RWPE1 (cell line): Measurements from ENCODE around the gene SORBS1.

Experiments
- CTCF ChIA-PET: fragments of 350-600 bp; sonication (Branson Sonifier 250); formaldehyde crosslinking; extraction: SDS; loops from one replicate; lab custom pipeline; 2021; lab: Yijun Ruan, JAX
- POLR2A ChIA-PET: fragments of 400-600 bp; formaldehyde crosslinking; extraction: SDS; loops from one replicate; lab custom pipeline; 2020; ENCODE audit warnings: antibody characterized with exemption; ENCODE audit not compliant: low non-redundant PET; lab: Yijun Ruan, JAX
- DNase-seq: peaks from one replicate; pipeline ENCODE4 v3.0.0; 2012; ENCODE audit warnings: low spot score
- H3K27ac ChIP-seq: fragments of 450-650 bp; 2 replicates; pipeline ENCODE4 v1.5.1; 2017
- TF ChIP-seq, protein P1 (sequence below): fragments of 450-650 bp; conservative IDR thresholded peaks from 2 replicates; pipeline ENCODE4 v1.5.1; 2017; ENCODE audit warnings: low read depth, mild to moderate bottlenecking

The SORBS1 gene

DNA sequence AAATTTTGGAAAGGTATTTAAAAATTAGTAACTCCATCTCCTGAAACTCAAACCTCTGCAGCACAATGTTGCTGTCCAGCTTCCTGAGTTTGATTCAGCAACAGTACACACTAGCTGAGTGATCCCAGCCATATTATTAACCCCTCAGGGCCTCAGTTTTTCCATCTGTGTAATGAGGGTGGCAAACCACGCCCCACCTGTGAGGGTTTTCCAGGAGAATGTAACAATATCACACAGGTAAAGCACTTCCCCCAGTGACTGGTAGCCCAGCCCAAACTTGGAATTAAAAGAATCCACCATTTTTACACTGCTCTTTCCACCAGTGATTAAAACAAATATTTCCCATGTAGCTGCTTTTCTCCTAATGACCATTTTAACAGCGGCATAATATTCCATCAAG, 122.4 kb downstream of the SORBS1 start:
- no peak overlapping the region for H3K27ac ChIP-seq
- TF ChIP-seq, protein P1, sequence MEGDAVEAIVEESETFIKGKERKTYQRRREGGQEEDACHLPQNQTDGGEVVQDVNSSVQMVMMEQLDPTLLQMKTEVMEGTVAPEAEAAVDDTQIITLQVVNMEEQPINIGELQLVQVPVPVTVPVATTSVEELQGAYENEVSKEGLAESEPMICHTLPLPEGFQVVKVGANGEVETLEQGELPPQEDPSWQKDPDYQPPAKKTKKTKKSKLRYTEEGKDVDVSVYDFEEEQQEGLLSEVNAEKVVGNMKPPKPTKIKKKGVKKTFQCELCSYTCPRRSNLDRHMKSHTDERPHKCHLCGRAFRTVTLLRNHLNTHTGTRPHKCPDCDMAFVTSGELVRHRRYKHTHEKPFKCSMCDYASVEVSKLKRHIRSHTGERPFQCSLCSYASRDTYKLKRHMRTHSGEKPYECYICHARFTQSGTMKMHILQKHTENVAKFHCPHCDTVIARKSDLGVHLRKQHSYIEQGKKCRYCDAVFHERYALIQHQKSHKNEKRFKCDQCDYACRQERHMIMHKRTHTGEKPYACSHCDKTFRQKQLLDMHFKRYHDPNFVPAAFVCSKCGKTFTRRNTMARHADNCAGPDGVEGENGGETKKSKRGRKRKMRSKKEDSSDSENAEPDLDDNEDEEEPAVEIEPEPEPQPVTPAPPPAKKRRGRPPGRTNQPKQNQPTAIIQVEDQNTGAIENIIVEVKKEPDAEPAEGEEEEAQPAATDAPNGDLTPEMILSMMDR, result no peak
- CTCF ChIA-PET, result interaction anchor here (0.6 to 3.9 kb wide), 3 partner anchors 8 to 209 kb away, joined by 4 to 21 read pairs (median 5); no protein-coding TSS in a partner anchor
- POLR2A ChIA-PET, result no interaction called here
- no peak for DNase-seq

DNA sequence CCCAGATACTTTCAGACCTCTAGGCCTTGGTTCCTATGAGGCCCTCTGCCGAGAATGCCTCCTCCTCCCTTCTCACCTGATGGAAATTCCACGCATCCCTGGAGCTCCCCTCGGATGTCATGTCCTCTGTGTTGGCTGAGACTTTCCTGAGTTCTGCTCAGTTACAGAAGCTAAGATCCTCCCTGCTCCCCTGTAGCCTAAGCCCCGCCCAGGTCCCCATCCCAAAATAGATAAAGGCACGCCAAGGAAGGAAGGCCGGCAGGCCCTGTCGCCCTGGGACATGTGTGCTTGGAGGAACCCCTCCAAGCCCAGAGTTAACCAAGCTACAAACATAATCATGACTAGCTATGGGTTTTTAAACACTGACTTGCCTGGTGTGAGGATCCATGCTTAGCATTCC, 123.5 kb downstream of the SORBS1 start:
- no peak overlapping the region for H3K27ac ChIP-seq
- CTCF ChIA-PET, result interaction anchor here (1.1 to 3.9 kb wide), 3 partner anchors 7 to 164 kb away, joined by 3 to 21 read pairs (median 5); no protein-coding TSS in a partner anchor
- POLR2A ChIA-PET, result no interaction called here
- no peak for DNase-seq
- TF ChIP-seq, protein P1, result no peak

DNA sequence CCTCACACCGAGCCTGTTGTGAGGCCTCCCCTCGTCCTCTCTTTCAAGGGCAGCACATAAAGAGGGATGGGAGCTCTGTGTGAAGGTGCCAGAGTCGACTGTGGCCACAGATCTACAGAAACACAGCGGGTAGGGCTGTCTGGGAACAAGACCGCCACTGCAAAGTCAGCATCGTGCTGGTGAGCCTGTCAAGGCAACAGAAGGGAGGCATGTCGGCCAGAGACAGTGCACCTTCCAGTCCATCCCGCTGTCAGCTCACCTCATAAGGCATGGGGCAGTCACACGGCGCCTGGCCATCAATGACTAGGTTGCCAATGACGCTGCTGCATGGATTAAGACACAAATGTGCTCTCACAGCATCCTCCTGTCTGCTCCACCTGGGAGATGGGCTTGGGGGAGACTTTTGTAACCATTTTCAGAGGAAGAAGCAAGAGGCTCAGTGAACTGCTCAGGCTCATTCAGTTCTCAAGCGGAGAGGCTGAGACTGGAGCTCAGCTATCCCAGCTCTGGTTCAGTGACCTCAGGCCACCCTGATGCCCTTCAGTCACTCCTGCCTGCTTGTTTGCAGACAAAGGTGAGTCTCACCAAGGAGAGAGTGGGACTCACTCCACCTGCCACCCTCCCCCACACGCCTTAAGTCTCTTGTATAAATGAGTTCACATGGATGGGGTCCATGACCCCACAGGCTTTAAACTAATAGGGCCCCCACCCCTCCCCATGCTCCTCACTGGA, 125.5 kb downstream of the SORBS1 start:
- CTCF ChIA-PET, result no interaction called here
- no peak overlapping the region for H3K27ac ChIP-seq
- no peak for DNase-seq
- TF ChIP-seq, protein P1, result no peak
- POLR2A ChIA-PET, result no interaction called here

DNA sequence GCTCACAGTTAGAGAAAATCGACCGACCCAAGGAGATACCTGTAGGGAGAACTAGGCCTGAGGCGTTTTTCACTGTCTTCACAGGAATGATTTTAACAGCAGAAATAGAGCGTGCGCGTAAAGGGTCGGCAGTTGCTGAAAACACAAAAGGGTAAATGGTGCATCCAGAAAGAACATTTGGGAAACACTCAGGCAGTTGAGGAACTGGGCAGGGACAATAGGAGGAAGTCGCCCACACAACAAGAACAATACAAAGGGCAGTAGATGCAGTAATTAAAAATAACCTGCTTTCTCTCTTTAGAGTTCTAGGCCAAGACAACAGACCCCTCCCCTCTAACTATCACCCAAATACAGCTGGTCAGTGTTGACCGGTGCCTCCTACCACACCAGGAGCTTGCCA, 126.6 kb downstream of the SORBS1 start:
- no peak overlapping the region for H3K27ac ChIP-seq
- TF ChIP-seq, protein P1, result no peak
- DNase-seq, result no peak
- ChIA-PET POLR2A (no interaction called here), CTCF (interaction anchor here (1.0 kb wide), 1 partner anchor 11 kb away, joined by 3 read pairs; no protein-coding TSS in a partner anchor)

DNA sequence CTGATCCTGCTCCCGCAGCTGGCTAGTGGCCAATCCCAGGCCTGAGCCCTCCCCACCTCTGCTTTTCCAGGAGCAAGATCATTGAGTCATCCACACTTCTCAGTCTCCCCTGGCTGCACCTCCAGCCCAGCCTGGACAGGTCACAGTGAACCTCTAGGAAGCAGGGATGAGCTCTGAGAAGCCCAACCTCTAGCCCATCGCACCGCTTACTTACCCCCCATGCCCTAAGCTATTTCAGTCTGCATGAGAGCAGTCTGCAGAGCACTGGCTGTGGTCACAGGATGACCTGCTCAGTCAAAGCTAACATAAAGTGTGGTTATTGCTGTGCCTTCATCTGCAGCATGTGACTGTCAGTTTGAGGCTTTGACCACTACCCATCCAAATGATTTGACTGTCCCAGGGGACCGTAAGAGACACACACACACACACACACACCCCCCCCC, 129.2 kb downstream of the SORBS1 start:
- POLR2A ChIA-PET, result no interaction called here

DNA sequence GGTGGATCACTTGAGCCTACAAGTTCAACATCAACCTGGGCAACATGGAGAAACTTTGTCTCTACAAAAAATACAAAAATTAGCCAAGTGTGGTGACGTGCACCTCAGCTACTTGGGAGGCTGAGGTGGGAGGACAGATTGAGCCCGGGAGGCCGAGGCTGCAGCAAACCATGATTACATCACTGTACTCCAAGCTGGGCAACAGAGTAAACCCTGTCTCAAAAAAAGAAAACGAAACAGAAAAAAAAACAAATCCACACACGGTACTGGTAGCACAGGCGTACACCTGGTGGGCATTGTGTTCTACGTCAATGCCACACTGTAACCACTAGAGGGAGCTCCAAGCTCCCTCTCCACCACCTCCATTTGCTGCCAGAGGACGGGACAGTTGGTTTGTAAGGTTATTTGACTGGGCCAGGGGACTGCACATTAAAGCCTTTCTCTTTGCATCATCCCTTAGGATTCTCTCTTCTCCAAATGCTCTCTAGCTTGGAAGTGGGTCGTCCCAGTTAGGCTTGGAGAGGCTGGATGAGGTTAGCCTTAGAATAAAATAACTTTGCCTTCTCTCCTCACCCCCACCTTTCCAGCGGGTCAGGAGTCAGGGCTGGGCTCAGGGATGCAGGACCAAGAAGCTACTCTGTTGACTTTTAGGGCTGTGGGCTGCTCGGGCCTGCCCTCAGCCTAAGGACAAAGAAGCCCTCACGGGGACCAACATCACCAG, 130.8 kb downstream of the SORBS1 start:
- peak; percentile 76 for DNase-seq
- no peak overlapping the region for H3K27ac ChIP-seq
- ChIA-PET POLR2A (no interaction called here), CTCF (interaction anchor here (0.5 to 3.5 kb wide), 34 partner anchors 9 to 1047 kb away, joined by 3 to 21 read pairs (median 4); partner anchors contain the start of gene SORBS1)
- TF ChIP-seq, protein P1, result peak; percentile 93

More for the DNA sequence above, 129.2 kb downstream of the SORBS1 start:
- TF ChIP-seq, protein P1, result no peak
- H3K27ac ChIP-seq, result no peak overlapping the region
- peak; percentile 24 for DNase-seq
- CTCF ChIA-PET, result interaction anchor here (0.9 to 3.5 kb wide), 7 partner anchors 11 to 173 kb away, joined by 3 to 19 read pairs (median 6); no protein-coding TSS in a partner anchor
